Measurements from ENCODE around the gene MPZL3.

Gene MPZL3

DNA sequence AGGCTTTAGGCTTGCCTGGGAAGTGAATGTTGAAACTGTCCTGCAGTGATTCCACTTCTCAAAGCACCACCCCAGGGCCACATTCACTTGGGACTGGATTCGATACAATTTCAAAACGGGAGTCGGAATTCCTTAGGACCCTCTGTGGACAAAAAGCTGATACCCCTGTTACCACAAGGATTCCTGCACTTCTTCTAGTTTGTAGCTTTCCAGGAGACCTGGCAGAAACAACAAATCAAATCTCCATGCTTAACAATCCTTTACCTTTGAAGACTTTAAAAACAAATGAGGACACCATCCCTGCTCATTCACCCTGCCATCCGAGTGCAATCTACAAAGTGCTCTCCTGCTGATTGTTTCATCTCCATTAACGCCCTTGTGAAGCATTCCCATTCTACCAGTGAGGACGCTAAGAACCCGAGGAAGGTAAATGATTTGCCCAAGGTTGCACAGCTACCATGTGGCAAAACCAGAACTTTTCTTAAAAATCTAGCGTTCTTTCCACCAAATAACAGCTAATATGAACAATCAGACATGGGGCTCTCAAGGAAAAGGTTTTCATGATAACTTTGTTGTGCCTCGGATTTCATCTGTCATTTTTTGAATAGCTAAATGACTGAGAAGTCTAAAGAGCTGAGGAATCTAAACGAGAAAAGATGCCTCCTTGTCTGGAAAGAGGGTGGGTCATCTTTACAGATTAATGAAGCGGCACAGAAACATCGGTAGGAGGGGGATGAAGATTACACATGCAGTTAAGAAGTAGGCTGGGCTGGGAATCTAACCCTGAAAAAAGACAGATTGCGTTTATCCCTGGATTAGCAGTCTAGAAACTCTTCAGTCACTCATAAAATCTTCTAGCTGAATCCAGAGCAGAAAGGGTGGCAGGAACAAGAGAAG lies 12.7 kb upstream of the MPZL3 start:
- no peak for DNase-seq (ENCODE audit: low read depth)

- DNase-seq (ENCODE audit: low read depth) = no peak
These were observed 11.8 kb upstream of the MPZL3 start, which contains the start of gene MPZL2 for GRCh38 chr11:118263695-118264568. MPZL2 (minus strand) TSS chr11:118264297; CDS start chr11:118264153, 144 bp downstream.

DNA sequence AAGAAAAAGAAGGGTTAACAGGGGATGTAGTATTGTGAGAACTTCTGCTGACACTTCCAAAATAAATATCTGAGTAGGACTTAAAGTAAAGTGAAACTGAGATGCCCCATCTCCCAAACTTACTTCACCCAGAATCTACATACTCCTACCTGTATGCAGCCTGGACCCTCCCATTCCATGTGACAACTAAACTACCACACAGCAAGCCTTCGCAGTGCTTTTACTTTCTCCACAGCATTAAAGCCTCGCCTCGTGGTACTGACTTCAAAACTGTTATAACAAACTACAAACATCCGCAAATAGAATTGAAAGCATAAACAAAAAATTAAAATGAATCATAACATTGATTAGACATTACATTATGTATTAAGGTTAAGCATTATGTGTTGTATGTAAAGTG lies 10.9 kb upstream of the MPZL3 start:
- no peak for DNase-seq (ENCODE audit: low read depth)

DNA sequence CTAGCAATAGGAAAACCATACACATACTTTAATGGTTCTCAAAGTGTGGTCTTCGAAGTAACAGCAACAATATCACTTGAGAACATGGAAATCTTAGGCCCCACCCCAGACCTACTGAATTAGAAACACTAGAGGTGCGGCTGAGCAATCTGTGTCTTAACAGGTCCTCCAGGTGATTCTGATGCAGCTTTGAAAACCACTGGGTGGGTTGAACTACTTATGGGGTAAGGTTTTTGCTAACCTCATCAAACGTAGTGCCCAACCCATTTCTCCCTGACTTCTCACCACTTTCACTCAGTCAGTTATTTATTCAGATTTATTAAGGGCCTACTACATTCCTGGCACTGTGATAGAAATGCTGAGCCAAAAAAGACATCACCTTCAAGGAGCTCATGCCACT lies 8.2 kb upstream of the MPZL3 start:
- DNase-seq (ENCODE audit: low read depth) = no peak

DNA sequence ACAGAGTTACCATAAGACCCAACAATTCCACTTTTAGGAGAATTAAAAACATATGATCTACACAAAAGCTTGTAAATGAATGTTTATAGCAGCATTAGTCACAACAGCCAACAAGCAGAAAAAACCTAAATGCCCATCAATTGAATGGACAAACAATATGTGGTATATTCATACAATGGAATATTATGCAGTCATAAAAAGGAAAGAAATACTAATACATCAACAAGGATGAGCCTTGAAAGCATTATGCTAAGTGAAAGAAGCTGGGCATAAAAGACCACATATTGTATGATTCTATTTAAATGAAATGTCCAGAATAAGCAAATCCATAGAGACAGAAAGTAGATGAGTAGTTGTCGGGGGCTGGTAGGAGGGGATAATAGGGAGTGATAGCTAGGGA lies 7.0 kb upstream of the MPZL3 start:
- no peak for DNase-seq (ENCODE audit: low read depth)

- DNase-seq (ENCODE audit: low read depth) = no peak
These were observed 6.2 kb upstream of the MPZL3 start for GRCh38 chr11:118258410-118258809.

- DNase-seq (ENCODE audit: low read depth) = no peak
These were observed 523 bp upstream of the MPZL3 start for GRCh38 chr11:118252688-118253087.

GRCh38 chr11:118247041-118247440 lies 5.1 kb downstream of the MPZL3 start:
- DNase-seq (ENCODE audit: low read depth) = no peak

GRCh38 chr11:118245936-118246562 lies 6.1 kb downstream of the MPZL3 start:
- DNase-seq (ENCODE audit: low read depth) = no peak

DNA sequence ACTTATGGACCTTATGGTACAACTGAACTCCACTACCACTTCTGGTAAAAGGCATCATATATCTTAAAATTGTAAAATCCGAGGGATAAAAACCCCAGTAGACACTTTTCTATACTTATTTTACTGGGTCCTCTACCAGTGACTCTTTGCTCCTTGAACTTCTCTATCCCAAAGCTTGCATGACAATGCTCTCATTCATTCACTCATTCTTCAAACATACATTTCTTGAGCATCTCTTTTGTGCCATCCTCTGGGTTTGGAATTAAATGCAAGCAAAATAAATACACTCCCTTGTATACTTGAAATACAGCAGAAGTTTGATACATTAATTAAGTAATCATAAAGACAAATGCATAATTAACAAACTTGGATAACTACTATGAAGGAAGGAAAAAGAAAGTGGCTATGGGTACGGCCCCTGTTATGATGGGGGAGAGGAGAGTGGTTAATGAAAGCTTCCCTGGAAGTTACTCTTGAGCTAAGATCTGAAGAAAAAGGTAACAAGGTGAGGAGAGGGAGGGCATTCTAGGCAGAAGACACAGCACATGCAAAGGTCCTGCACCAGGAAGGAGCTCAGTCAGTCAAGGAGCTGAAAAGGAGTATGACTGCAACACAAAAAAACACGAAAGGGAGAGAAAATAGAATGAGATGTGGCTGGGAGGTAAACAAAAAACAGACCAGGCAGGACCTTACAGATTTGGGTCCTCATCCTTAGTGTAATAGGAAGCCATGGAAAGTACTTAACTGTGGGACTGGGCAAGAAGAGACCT lies 8.0 kb downstream of the MPZL3 start:
- no peak for DNase-seq (ENCODE audit: low read depth)

DNA sequence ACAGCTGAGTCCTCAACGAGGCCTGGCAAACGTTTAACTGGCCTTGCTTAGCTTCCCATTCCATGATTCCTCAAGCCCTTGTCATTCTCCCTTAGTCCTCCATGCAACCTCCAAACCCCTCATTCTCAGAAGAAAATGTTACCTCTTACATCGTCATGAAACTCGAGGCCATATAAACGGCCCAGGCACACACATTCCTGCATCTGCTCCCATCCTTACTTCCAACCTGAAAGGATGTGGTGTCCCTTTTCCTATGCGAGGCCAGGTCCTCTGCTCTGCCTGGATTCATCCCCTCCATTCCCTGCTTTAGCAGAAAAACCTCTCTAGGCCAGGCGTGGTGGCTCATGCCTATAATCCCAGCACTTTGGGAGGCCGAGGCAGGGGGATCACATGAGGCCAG lies 9.0 kb downstream of the MPZL3 start:
- no peak for DNase-seq (ENCODE audit: low read depth)

GRCh38 chr11:118241764-118242098 lies 10.4 kb downstream of the MPZL3 start:
- DNase-seq (ENCODE audit: low read depth) = no peak

DNA sequence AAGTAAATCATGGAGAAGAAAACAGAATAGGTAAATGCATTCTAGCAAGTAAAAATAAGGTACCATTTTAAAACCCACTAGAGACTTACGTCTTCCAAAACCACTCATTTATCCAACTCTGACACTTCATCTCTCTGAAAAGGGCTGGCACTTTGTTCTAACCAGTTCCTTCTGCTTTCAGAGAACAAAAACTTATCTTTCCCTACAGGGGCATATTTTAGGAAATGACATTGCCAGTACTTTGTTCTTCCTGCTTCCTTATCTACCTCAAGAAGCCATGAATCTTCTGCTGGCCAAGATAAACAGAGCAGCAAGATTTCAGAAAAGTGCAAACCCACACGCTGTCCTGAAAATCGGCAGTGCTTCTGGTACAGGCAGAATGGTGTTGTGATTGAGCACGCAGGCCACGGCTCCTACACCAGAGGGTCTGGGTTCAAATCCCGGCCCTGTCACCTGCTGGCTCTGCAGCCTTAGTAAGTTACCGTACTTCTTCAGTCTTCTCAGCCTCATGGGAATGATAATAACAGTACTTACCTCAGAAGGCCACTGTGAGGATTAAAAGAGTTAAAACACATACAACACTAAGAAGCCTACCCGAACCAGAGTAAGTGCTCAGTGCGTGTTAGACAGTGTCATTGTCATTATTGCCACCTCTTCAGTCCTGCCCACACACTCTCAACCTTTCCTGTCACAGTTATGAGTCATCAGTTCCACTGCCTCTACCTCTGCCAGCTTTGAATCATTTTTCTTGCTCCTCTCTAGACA lies 11.0 kb downstream of the MPZL3 start:
- peak; percentile 62 for DNase-seq (ENCODE audit: low read depth)

DNA sequence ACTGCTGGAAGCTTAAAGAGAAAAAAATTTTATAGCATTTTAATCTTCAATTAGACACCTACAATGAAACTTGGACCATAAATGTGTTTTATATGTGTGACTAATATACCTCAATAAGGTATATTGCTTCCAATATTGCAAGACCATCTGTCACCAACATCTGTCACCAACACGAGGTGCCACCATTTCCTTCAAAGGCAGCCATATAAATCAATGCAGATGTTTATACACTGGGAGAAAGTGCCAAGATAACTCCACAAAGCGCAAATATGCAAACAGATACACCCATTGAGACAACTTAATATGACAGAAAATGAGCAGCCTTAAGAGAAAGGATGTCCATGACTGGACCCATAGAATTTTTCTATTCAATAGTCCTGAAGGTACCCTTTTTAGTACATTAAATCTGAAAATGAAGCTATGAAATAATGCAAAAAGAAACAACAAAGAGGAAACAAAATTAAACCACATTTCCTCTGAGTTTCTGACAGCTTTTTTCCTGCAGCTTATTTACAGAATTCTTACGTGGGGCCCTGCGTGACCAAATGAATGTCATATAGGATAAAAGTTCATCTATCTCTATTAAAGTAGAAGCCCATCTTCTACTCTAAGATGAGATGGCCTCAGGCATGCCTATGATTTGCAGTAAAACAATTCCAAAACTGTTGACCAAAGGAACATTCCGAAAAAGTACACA lies 12.5 kb downstream of the MPZL3 start:
- no peak for DNase-seq (ENCODE audit: low read depth)

GRCh38 chr11:118238929-118239328 lies 13.2 kb downstream of the MPZL3 start:
- DNase-seq (ENCODE audit: low read depth) = no peak

- DNase-seq (ENCODE audit: low read depth) = no peak
These were observed 13.7 kb downstream of the MPZL3 start for GRCh38 chr11:118238421-118238820.

- no peak for DNase-seq (ENCODE audit: low read depth)
These were observed 16.0 kb downstream of the MPZL3 start for GRCh38 chr11:118236170-118236569.

GRCh38 chr11:118234833-118235232 lies 17.3 kb downstream of the MPZL3 start:
- no peak for DNase-seq (ENCODE audit: low read depth)

GRCh38 chr11:118233850-118234249 lies 18.3 kb downstream of the MPZL3 start:
- no peak for DNase-seq (ENCODE audit: low read depth)

DNA sequence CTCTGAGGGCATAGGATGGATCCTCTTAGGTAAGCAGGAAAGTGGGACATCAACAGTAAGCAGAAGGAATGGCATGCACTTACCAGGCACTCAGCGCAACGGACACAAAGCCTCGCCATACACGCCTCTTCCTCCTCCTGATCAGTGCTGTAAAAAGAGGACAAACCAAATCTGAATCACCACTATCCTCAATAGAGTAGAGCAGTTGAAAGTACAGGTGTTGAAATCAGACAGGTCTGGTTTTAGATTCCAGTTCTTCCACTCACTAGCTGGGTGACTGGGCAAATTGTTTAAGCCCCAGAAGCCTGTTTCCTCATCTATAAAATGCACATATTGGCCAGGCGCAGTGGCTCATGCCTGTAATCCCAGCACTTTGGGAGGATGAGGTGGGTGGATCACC lies 18.8 kb downstream of the MPZL3 start:
- no peak for DNase-seq (ENCODE audit: low read depth)
